T-helper 9 cell (primary cell): Measurements from ENCODE around the gene SND1.

Source experiments
- DNase-seq: peaks from one replicate; pipeline ENCODE4 v3.0.0-alpha.2; 2020

The SND1 gene

GRCh38 chr7:127876393-127876792 is 224.4 kb downstream of the SND1 start:
- DNase-seq = no peak

DNA sequence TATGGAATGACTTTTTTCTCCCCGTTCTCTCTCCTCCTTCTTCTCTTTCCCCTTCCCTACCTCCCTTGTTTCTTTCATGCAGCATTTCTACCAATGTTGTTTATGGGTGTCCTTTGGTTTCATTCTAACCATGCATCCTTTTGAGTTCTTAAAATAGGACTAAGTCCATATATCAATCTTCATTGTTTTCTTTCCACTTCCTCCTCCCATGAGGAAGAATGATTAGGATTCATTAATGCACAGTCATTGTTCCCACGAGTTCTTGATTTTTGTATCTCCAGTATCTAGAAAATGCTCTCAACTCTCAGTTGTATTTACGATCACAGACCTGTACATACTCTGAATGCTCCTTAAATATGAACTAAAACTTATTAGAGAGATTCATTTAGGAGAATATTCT is 226.0 kb downstream of the SND1 start:
- no peak for DNase-seq

GRCh38 chr7:127878791-127879190 is 226.8 kb downstream of the SND1 start:
- DNase-seq = no peak

DNA sequence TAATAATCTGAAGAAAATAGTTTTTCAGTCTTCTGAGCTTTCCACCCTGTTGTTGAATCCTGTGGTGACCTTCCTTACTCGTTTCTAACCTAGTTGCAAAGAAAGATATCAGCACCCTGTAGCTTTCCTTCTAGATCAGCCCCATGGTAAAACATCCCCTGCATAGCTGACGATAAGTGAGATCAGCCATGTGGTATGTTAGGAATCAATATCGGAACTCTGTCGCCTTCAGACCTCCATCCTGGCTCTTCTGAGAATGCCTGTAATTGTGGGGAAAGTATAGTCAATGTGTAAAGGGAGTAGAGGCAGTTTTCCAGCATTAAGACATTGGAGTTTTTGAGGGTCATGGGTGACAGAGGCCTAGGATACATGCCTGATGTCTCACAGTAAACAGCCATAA is 227.4 kb downstream of the SND1 start:
- no peak for DNase-seq

DNA sequence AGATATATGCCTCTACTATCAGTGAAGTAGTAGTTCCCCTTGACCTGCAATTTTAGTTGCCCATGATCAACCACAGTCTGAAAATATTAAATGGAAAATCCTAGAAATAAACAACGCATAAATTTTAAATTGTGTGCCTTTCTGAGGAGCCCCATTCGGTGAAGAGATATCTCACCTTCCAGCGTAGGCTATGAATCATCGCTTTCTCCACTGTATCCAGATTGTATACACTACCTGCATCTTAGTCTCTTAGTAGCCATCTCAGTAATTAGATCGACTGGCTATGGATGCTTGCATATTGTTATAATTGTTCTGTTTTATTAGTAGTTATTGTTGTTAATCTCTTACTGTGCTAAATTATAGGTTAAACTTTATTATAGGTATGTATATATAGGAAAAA is 227.9 kb downstream of the SND1 start:
- no peak for DNase-seq

DNA sequence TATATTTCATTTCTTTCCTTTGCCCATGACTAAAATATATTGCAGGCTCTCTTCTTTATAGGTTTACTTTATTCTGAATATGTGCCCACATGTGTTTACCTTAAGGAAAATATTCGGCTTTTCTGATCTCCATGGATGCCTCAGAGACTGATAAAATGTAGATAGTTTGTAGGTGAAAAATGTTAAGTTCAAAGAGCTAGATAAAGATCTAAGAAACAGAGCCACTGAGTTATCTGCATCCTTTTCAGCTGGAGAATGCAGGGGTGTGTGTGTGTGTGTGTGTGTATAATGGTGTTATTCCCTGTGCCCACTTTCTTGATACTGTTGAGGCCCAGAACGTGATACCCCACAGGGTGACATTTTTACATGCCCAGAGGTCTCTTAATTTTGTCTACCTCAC is 228.5 kb downstream of the SND1 start:
- DNase-seq = no peak

DNA sequence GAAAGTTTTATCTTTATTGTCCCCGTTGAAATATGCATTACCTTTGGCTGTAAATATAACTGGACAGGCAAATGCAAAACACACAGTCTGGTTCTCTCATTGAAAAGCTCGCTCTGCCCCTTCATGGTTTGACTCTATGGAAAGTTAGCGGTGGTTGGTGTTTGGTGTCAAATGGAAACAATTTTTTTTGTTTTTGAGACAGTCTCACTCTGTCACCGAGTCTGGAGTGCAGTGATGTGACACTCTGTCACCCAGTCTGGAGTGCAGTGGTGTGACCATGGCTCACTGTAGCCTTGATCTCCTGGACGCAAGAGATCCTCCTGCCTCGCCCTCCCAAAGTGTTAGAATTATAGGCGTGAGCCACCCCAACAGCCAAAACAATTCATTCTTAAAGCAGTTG is 229.6 kb downstream of the SND1 start:
- DNase-seq = no peak

GRCh38 chr7:127882313-127882920 is 230.4 kb downstream of the SND1 start:
- no peak for DNase-seq

DNA sequence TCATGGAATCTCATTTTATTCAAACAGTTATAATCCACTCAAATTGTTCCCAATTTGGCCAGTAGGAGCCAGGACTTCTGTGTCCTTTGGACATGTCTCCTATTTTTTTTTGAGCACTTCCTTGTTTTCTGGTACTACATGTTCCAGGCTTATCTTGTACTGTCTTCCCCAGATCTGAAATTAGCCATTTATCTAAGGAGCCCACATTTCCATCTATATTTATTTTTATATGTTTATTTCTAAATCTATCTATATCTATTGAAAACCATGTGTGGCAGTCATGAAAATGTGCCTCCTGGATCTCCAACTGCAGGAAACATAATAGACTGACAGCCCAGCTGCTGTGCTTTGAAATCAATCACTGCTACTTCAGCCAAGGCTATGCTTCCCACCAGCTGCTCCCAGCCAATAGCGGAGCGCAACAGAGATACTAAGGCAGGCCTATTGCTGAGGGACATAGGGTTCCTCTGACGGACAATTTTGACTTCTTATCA is 232.1 kb downstream of the SND1 start:
- DNase-seq = no peak

- DNase-seq = no peak
Observed at GRCh38 chr7:127885222-127885772, 233.3 kb downstream of the SND1 start.

DNA sequence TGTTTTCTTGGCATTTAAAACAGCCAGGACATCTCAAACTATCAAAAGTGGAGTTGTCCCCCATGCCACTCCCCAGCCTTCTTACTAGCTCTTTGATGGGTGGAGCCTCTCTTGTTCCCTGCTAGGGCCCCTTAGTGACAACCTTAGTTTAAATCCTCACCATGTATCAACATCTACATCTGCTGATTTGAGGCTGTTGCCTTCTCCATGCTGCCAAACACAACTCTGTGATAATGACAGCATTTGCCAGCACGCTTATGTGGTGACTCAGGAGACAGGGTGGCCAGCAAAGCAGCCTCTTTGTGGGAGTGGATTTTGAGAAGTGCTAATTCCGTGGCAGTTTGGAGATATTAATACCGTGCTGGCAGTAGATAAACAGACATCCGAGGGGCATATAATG is 233.8 kb downstream of the SND1 start:
- DNase-seq = no peak

DNA sequence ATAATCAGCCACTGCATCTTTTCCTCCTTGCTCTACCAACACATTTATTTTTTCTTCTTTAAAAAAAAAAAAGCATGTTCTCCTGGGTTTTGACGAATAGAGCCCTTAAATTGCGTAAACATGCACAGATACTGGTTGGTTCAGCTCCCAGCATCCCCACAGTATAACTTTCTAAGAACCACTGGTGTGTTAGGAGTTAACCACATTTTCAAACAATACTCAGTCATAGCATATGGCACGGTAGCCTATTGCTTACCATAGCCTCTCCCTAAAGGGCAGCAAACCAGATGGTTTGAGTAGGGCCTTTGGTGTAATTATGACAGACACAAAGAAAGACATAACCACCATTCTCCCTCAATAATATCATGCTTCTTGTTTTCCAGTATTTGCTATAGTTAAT is 234.3 kb downstream of the SND1 start:
- DNase-seq = no peak

DNA sequence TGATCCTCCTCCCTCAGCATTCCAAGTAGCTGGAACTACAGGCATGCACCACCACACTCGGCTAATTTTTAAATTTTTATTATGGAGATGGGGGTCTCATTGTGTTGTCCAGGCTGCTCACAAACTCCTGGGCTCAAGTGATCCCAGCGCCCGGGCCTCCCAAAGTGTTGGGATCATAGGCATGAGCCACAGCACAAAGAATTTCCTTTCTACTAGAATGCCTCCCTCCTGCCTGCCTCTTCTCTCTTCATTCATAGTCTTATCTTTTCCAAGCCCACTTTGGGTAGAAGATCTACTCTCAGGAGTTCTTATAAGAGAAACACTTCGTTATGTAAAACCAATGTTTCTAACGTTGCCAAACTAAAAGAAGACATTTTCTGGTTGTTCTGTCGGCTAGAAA is 235.1 kb downstream of the SND1 start:
- no peak for DNase-seq

DNA sequence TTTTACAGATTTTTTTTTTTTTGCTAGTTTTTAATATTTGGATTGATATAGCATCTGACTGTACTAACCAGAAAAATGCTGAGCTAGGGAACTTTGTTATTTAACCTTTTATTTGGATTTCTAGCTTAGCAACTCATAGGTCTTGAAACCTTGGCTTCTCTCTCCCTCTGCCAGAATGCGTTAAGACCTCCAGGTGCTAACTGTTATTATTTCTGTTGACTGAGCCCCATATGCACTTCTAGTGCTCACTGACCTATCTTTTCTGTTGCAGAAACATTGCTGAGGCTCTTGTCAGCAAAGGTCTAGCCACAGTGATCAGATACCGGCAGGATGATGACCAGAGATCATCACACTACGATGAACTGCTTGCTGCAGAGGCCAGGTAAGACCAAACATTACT is 235.6 kb downstream of the SND1 start:
- no peak for DNase-seq

- no peak for DNase-seq
Observed at GRCh38 chr7:127888411-127888810, 236.4 kb downstream of the SND1 start.

DNA sequence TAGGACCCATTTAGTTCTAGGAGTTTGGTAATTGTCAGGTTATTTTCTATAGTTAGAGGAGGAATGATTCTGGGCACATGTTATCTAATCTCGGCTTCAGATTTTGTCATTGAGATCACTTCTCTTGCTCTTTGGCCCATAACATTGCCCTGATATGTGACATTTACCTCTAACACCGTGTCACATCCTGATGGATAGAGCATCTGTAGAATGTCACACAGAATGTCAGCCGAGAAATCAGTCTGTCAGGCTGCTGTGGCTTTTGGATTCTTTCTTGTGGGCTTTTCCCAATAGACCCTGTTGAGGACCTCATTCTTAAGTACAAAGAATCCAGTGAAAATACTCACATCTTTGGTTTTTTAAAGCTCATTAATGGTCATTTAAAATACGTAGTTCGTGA is 236.8 kb downstream of the SND1 start:
- DNase-seq = no peak

GRCh38 chr7:127889677-127890076 is 237.7 kb downstream of the SND1 start:
- DNase-seq = no peak

DNA sequence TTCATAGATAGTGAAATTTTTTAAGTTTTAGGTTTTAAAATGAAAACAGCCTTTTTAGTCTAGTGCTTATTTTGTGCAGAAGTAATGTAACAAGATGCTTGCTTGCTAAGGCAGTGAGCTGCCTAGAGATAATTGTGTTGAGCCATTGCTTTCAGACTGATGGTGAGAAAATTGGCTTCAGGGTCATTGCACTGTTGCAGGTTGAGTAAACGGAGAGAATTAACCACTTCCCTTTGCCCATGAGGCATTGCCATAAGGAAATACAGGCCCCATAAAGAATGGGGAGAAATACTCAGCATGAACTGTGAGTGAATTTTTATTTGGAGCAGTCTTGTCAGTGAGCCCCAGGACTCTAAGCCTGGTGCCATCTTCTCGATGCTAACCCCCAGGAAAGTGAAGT is 238.7 kb downstream of the SND1 start:
- DNase-seq = no peak

DNA sequence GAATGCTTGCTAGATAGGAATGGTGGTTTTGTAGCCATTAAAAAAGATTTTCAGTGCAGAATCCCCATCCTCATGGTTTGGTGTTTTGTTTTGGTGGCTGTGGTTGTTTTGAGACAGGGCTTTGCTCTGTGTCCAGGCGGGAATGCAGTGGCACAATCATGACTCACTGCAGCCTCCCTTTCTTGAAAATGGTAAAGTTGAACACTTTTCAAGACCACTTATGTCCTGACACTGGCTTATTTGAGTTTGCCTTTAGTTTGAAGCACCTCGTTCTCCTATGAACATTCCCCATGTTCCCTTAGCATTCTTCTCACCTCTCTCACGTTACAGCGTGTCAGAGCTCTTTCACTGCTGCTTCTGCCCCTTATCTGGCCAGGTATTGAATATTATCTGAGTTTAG is 239.2 kb downstream of the SND1 start:
- no peak for DNase-seq

DNA sequence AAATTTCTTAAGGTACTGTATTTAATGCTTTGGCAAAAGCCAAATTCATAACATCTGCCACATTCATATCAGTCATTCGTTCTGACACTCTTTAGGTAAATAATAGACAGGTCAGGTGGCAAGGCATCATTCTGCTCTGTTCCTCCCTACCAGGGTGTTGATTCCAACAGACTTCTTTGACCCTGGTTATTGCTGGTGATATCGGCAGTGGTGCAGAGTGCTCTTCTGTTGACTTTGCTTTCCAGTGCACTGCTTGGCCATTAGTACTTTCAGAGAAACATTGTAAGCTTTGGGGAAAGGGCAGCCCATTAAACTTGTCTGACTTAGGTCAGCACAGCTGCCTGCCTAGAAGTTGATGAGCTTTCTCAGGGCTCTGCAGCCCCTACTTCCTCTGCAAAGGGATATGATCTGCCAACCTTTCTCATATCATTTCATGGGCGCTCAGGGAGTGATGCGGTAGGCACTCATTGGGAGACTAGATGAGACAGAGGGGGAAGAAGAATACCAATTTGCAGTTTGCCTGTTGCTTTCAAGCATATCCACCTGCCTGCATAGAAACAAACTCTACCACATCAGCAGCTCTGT is 240.0 kb downstream of the SND1 start:
- no peak for DNase-seq

GRCh38 chr7:127892488-127893314 is 240.7 kb downstream of the SND1 start:
- no peak for DNase-seq

DNA sequence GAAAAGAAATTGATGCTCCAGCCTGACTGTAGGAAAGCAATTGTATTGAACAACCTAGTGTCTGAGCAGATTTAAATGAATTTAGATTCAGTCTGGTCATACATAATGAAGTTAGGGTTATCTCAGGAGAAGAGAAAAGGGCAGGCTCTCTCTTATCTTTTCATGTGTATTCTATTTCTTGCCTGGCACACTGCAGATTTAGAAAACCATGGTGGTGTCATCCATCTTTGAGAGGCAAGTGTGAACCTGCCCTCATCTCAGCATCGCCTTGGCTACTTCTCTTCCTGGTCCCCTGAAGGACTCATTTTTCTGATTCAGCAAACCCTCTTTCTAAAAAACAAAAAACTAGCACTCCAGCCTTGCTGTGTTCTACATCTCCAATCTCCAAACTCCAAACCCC is 241.6 kb downstream of the SND1 start:
- DNase-seq = no peak

DNA sequence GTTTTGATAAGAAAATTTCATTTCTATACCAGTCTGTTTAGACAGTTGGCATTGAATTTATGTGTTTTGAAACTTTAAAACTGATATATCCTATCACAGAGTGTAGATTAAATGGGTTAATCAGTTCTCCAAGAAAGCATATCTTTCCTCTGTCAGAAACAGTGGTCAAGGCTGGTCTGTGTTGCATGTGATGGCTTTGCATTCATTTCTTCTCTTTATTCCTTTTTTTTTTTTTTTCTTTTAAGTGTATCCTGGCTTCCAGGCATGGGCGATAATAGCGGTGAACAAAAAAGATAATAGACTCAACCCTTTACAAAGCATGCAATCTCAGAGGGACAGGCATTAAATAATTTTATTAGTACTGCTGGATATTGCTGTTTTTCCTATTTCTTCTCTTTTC is 242.6 kb downstream of the SND1 start:
- no peak for DNase-seq

GRCh38 chr7:127895360-127895759 is 243.4 kb downstream of the SND1 start:
- no peak for DNase-seq
